ENCODE data around the gene TPSG1.

GRCh38 chr16:1273816-1274215, 48.7 kb upstream of the TPSG1 start:
- no peak for TF ChIP-seq CTCF (IDR thresholded peaks at IDR 0.05; ENCODE audit: low read length)
- TF ChIP-seq EZH2 (IDR thresholded peaks at IDR 0.05; ENCODE audit: borderline replicate concordance, low read length) = no peak
